Ecto neural progenitor cell (in vitro differentiated cells): ENCODE data around the gene PRKCD.

Experiments used
- DNase-seq: peaks from one replicate; pipeline ENCODE4 v3.0.0-alpha.2; 2018; ENCODE audit warnings: low spot score

PRKCD gene

GRCh38 chr3:53232641-53233377 is 71.8 kb downstream of the PRKCD start:
- no peak for DNase-seq

GRCh38 chr3:53234130-53234840 is 73.3 kb downstream of the PRKCD start:
- no peak for DNase-seq

GRCh38 chr3:53234841-53235232 is 73.8 kb downstream of the PRKCD start:
- DNase-seq: no peak

GRCh38 chr3:53235545-53235944 is 74.5 kb downstream of the PRKCD start:
- no peak for DNase-seq

- DNase-seq: no peak
These were observed 75.3 kb downstream of the PRKCD start for GRCh38 chr3:53236112-53236841.

- DNase-seq: no peak
These were observed 77.2 kb downstream of the PRKCD start for GRCh38 chr3:53238051-53238850.

GRCh38 chr3:53238886-53239285 is 77.9 kb downstream of the PRKCD start:
- DNase-seq: no peak

GRCh38 chr3:53239800-53240199 is 78.8 kb downstream of the PRKCD start:
- no peak for DNase-seq

- DNase-seq: no peak
These were observed 80.3 kb downstream of the PRKCD start for GRCh38 chr3:53240989-53241972.

GRCh38 chr3:53242155-53242554 is 81.1 kb downstream of the PRKCD start:
- no peak for DNase-seq
